DMS114 treated with DMSO at 0.1 percent for 48 hours (cell line): ENCODE data around the gene CRACDL.

Source experiments
- DNase-seq: peaks from one replicate; lab custom pipeline; 2025; ENCODE audit not compliant: unreplicated experiment; lab: John Stamatoyannopoulos, UW

The CRACDL gene, protein sequence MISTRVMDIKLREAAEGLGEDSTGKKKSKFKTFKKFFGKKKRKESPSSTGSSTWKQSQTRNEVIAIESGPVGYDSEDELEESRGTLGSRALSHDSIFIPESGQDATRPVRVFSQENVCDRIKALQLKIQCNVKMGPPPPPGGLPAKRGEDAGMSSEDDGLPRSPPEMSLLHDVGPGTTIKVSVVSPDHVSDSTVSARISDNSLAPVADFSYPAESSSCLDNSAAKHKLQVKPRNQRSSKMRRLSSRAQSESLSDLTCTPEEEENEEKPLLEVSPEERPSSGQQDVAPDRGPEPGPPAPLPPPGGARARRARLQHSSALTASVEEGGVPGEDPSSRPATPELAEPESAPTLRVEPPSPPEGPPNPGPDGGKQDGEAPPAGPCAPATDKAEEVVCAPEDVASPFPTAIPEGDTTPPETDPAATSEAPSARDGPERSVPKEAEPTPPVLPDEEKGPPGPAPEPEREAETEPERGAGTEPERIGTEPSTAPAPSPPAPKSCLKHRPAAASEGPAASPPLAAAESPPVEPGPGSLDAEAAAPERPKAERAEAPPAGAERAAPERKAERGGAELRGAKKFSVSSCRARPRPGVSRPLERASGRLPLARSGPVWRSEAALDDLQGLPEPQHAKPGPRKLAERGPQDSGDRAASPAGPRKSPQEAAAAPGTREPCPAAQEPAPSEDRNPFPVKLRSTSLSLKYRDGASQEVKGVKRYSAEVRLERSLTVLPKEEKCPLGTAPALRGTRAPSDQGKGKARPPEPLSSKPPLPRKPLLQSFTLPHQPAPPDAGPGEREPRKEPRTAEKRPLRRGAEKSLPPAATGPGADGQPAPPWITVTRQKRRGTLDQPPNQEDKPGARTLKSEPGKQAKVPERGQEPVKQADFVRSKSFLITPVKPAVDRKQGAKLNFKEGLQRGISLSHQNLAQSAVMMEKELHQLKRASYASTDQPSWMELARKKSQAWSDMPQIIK

DNA sequence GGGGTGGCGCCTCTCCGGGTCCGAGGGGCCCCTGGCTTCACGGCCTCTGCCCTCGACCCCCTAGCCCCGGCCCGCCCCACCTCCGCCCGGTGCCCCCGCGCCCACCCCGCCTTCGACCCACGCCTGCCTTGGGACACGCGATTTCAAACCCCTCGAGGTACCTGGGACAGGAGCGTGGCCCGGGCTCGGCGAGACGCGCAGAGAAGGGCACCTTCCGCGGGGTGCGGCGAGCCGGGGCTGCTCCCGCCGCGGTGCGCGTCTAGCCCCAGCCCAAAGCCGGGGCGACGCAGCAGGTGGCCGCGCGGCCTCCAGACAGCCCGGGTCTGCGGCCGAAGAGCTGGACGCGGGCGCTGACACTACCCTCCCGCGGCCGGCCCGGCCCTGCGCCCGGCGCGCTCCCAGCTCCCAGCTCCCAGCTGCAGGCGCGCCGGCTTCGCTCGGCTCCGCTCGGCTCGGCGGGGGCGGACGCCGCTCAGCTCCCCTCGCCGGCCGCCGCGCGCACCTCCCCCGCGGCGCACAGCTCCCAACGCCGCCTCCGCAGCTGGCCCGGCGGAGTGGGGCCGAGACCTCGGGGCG, at the start of gene CRACDL:
TSS of gene CRACDL (minus strand) at position 449 of the 576 bp plus-strand sequence. CDS start 89,425 bp downstream, outside the sequence.
- no peak for DNase-seq

DNA sequence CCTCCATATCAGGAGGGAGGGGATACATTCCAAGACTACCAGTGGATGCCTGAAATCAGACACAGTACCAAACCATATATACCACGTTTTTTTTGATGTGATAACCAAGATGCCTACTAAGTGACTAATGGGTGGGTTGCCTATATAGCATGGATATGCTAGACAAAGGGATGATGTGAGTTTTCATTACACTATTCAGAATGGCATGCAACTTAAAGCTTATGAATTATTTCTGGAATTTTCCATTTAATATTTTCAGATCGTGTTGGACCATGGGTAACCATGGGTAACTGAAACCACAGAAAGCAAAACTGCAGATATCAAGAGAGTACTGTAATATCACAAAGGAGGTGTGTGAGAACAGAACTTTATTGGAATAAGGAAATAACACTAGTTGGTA, 39.6 kb upstream of the CRACDL start:
- no peak for DNase-seq

DNA sequence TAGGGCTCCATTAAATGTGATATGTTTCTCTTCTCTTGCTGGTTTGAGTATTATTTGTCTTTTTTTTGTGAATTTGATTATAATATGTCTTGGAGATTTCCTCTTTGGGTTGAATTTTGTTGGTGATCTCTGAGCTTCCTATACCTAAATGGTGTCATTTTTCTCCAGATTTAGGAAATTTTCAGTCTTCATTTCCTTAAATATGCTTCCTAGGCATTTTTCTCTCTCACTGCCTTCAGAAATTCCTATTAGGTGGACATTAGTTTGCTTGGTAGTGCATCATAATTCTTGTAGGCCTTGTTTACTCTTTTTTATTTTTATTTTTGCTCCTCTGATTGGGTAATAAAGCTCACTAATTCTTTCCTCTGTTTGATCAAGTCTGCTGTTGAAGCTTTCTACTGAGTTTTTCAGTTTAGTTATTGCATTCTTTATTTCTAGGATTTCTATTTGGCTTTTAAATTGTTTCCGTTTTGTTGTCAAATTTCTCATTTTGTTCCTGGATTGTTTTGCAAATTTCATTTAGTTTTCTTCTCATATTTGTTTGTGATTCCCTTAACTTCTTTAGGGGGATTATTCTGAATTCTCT, 36.6 kb upstream of the CRACDL start:
- DNase-seq, result no peak

DNA sequence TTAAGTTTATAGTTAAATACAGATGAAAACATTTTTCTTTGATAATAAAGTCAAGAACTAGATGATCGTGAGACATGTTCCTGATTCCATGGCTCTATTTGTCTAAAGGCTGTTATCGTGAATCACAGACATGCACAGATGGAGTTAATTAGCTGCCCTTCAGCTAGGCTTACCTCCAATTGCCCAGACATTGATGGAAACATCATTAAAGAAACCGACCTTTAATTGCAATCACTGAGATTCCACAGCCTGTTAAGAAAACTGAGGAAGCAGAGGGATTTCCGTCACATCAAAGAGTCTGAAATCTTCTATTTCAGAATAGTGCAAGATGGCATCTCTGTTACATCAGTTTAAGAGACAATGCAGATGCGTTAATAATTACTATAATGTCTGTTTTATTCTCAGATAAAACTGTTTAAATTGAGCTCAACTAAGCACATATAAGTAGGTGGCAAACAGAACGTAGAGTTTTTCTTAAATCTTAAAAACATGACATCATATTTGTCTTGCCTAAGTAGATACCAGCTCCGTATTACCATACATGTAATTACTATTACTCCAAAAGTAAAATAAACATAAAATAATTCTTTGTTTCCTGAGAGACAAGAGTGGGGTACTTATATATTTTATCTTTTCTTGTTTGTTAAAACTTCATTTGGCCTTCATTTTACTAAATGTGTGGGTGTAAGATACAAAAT, 23.9 kb upstream of the CRACDL start:
- DNase-seq, result no peak

DNA sequence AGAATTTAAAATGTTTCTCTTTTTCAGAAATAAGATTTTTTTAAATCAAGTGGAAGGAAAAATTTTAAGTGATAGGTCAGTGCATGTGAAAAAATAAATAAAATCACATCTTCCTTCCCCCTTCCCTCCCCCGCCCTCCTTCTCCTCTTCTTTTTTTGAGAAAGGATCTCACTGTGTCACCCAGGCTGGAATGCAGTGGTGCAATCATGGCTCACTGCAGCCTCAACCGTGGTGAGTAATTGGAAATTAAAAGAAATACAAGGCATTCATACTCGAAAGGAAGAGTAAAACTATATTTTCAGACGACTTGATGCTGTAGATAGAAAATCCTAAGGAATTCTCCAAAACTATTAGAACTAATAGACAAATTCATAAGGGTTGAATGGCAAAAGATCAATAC, 16.9 kb upstream of the CRACDL start:
- DNase-seq, result no peak

DNA sequence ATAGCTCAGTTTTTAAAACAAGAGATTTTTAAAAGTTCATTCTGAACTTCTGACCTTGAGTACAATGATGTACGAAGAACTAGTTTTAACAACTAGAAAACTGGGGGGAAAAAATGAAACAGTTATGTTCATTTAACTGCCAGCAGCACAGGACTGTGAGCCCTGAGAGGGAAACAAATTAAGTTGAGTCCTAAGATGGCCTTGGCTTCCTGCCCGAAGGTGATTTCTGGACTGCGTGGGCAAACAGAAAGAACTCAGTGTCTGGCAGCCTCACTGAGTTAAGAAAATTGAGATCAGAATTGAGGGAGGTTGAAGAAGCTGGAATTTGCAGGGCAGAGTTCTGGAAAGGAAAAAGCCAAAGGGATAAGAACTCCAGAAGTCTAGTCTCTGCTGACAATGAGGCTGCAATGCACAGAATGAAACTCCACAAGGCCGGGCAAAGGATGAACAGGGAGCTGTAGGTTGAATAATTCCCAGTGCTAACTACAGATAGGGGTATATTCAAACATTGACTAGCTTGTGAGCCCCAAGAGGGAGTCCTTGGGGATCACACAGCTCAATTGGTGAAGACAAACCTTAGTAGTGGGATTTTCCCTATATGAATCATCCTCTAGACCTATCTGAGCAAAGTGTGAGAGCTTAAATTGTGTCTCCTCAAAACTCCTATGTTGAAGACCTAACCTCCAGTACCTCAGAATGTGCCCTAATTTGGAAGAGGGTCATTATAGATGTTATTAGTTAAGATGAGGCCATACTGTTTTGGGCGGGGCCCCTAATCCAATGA, 13.1 kb upstream of the CRACDL start:
- DNase-seq, result no peak

DNA sequence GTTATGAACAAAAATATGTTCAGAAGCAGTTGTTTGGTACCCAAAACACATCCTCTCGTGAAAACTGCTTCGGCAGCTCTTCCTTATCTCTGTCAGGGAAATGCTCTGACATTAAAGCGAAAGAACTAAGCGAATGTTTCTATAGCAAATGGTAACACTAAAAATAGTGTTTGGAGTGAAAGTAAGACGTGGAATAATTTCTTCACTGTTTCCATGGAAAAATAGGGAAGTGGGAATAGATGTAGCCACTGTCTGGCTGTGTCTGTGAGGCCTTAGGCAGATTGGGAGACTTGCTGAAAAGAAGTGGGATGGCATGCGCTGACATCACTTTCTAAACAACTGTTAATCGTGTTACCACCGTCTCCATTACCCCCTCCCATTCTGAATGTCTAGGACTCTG, 11.5 kb upstream of the CRACDL start:
- DNase-seq, result no peak

DNA sequence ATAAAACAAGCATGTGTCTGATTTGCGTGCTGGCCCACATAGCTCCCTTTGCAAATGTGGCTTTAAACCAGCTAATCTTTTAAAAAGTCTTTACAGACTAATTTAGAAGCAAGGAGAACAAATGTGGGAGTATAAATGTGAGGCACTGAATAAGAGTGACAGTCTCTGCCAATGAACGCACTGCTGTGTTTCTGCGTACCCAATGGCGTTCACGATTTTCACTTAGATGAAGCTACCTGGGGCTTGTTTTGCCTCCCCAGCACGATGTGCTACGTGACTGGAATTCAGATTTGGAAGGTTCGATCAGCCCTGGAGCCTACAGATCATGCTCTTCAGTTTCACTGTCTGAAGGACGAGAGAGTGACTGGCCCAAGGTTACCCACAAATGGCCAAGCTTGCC, 10.8 kb upstream of the CRACDL start:
- DNase-seq, result no peak

DNA sequence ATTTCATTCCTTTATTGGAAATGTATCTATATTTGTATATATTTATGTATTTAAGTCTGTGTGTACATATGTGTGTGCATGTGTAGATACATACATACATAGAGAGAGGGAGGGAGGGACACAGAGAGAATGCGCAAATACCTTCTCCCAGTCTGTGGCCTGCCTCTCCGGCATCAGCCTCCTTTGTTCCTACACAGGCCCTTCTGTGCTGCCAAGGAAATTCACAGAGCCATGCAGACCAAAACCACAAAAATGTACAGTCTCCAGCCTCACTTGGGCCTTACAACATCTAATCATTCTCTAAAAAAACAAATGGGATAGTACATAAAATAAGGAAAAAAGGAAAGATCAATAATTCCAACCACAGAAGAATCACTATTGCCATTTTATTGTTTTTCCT, 8.8 kb upstream of the CRACDL start:
- no peak for DNase-seq

DNA sequence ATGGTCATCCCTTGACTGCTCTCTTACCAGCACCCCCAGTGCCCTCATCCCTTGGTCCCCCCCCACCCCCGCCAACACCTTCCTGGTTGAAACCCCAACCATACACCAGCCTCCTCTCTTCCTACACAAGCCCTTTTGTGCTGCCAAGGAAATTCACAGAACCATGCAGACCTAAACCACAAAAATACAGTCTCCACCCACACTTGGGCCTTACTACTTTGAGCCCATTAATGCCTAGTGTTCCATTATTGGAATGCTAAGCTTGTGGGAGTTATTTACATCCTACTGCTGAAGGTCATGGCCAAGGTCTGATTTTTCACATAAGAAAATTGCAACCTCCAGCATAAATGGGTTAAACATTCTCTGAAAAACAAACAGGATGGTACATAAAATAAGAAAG, 4.1 kb upstream of the CRACDL start:
- no peak for DNase-seq

DNA sequence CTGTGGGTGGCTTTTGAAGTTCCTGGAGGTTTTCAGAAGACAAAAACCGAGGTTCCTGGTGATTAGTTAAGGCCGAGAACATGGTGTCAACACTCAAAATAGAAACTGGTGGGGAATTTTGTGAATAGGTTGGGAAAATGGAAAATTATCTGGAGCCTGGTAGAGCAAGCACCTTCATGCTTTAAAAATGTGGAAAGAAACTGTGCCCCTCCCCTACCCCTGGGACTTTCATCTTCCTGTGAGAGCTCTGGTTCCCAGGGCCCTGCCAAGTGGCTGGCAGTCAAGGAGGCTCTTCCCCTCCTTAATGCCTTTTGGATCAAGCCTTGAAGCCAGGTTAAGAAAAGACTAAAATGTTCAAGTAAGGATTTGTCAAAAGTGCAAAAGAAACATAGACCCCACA, 1.9 kb upstream of the CRACDL start:
- DNase-seq, result no peak

DNA sequence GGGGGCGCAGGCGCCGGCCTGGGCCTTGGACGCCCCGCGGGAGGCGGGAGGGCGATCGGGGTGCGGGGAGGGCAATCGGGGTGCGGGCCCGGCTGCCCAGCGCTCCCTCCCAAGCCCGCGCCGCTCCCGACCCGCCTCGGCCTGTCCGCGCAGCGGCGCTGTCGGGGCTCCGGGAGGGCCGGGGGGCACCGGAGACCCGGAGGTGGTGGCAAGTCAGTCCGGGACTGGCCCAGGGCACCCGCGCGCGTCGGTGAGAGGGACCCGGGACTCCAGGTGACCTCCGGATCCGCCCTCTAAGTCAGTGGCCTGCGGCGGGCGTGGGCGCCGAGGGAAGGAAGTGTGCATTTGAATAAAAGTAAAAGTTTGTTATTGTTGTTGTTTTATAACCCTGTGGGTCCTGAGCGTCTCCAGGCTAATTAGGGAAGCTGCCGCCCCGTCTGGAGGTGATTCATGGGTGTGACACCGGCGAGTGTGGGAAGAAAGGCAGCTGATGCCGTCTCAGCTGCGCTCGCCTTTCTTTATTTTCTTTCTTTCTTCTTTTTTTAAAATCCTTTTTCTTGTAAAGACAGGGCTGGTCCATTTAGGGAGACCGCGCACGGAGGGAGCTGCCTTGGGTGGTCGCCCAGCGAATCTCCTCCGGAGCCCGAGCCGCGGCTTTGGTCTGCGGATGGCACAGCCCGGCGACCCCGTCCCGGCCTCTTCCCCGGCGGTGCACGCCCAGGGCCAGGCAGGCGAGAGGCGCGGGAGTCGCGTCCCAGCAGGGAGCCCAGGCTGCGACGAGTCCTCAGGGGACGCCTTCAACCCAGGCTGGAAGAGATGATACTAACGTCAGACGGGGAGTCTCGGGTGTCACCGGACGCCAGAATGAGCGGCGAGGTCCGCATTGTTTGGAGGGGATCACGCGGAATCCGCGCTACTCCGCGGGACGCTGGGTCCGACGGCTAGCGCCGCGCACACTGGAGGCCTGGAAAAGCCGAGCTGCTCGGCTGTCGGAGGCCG, 627 bp upstream of the CRACDL start:
- no peak for DNase-seq

DNA sequence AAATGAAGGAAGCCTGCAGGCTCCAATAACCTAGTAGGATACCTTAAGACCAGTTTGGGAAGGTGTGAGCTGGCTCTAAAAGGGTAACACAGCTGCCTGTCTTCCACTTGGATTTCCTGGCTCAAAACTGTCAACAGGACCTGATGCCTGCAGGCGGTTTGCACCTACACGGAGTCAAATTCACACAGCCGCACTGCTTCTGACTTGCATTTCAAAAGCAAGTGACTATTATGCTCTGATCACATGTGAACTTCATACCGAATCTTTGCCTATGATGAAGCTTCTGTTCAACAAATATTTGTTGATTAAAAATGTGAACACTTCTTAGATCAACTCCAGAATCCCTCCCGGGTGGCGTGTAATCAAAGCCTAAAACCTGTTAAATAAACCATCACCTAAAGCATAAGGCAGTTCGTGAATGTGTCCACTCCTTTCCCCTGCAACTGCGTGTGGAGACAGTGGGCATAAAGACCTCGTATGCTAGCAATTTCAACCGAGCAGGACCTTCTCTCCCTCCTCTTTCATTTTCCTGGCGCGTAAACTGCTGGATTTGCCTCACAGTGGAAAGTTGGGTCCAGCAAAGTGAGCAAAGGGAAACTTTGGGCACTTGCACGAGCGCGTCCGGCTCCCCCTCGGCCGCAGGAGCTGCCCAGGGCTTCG, 784 bp downstream of the CRACDL start:
- no peak for DNase-seq

DNA sequence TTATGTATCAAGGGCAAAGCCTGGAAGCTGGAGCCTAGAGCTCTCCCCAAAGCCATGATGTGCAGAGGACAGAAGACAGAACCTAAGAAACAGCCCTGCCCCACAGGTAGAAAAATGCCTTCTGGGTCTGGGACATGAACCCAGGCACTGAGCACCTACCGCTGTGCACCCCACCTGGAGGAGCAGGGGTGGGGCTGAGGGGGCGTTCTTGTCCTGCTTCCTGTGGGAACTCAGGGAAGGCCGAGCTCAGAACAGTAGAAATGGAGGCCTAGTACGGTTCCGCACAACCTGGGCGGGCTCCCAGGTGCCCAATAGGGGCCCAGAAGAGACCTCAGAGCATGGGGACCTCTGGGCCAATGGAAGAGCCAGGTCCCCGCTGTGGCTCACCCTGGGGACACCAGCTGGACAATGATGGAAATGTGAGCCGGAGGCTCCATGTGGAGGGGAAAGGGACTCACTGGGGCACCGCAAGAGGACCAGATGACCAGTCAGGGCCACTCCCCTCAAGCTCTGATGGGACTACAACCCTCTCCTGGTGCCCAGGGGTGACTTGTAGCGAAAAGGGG, 3.2 kb downstream of the CRACDL start:
- no peak for DNase-seq

DNA sequence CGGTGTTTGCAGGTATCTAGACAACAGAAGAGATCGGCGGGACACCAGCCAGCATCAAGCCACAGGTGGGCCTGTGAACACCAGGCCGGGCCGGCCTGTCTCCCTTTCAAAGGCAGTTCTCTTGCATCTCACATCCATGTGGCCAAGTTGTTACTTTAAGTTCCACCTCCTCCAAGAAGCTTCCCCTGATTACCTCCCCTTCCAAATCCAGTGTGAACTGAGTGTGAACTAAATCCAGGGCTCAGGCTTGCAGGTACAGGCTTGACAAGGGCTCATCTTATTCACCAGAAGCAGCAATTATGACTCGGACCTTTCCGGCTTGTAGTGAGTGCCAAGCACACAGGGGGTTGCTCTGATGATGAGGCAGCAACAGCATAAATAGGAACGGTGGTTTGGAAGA, 3.9 kb downstream of the CRACDL start:
- DNase-seq, result no peak

DNA sequence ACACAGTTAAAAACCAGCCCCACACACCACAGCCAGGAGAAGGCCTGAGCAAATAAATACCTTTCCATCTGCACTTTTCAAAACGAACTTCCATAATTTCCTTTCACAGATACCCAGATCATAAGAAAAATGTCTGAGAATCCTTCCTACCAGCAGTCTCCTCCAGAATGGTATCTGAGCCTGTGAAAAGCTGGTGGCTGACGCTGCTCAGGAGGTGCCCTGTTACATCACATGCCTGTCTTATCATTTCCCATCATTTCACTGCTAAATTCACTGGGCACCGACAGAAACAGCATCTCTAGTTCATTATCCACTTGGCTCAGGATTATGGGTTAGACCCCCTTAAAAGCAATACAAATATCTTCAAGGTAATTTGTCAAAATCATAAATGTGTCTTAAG, 4.4 kb downstream of the CRACDL start:
- DNase-seq, result no peak

DNA sequence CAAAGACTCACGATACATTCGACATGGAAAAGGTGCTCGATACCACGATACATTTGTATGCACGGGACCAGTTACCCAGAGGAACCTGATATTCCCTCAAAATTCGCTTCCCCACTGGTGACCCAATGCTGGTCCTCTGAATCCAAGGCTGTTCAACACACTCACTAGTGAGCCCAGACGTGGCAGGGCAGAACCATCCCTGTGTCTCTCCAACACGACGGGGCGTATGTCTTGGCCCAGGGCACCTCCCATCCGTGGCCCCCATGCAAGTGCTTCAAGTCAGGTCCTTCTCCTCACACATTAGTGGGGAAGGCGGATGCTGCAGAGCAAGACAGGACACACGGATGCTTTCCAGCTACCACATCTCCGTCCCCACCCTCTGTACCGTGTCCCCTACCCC, 6.1 kb downstream of the CRACDL start:
- no peak for DNase-seq

DNA sequence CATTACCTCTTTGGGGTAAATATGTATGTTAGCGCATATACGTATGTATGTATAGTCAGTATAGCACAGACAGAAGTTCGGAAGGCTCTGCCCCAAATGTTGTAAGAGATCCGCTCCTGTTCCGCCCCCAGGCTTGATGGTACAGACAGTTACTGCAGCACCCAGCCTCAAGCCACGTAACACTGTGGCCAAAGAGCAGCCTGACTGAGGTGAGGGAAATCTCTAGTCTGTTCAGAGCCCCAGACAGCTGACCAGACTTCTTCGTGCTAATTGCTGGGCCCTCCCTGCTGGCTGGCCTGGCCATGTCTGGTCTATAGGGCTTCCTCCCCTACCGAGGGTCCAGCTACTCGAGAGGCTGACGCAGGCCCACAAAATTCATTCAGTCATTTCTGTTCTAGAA, 7.8 kb downstream of the CRACDL start:
- no peak for DNase-seq
